CD8-positive, alpha-beta memory T cell (primary cell): ENCODE results near the gene FCER1A. TPM values are rescaled to one million over a fixed set of nuclear protein-coding genes. Genes with fewer than 3 reads are reported as not detected.

ENCODE experiments used
- polyA plus RNA-seq: library from polyadenylated mRNA; unstranded; fragments of 300-500 nt; fragmentation: Illumina TruSeq; gene quantifications from one replicate; pipeline ENCODE4 v1.2.3, GENCODE V29; 2021
- total RNA-seq, 2 experiments: library from RNA; stranded (reverse); gene quantifications; one replicate each; pipeline ENCODE4 v1.2.3, GENCODE V29; 2021

FCER1A gene
- total and polyA plus RNA-seq, 3 experiments from 2014 or later, result not detected

Other genes with a start within 250 kb of the FCER1A start
- gene AIM2, start 225.6 kb upstream of the FCER1A start, total RNA-seq, result 10 to 100 TPM; 41.1 to 42.3 TPM
- 3.7 TPM for gene AIM2, start 225.6 kb upstream of the FCER1A start, polyA plus RNA-seq
- gene CADM3, start 130.7 kb upstream of the FCER1A start, total RNA-seq, result not detected
- not detected for gene CADM3, start 130.7 kb upstream of the FCER1A start, polyA plus RNA-seq
- not detected for gene ACKR1, start 97.5 kb upstream of the FCER1A start, total RNA-seq
- gene ACKR1, start 97.5 kb upstream of the FCER1A start, polyA plus RNA-seq, result not detected
- gene OR10J4, start 129.9 kb downstream of the FCER1A start, total RNA-seq, result not detected
- gene OR10J4, start 129.9 kb downstream of the FCER1A start, polyA plus RNA-seq, result not detected
- gene OR10J1, start 137.4 kb downstream of the FCER1A start, total RNA-seq, result not detected
- gene OR10J1, start 137.4 kb downstream of the FCER1A start, polyA plus RNA-seq, result not detected
- not detected for gene OR10J5, start 233.7 kb downstream of the FCER1A start, total RNA-seq
- not detected for gene OR10J5, start 233.7 kb downstream of the FCER1A start, polyA plus RNA-seq